GM12878 (cell line): Measurements from ENCODE around the gene ALPK1. TPM values are rescaled to one million over a fixed set of nuclear protein-coding genes. Genes with fewer than 3 reads are reported as not detected.
A peak's percentile ranks its signal among the peaks of the same experiment; 100 is the strongest.

ENCODE experiments used
- ATAC-seq: fragments of 200-7000 bp; cut with Tn5 transposase; 3 replicates; pipeline ENCODE4 v1.9.1; 2020; ENCODE audit warnings: mild to moderate bottlenecking, moderate library complexity
- BruUV-seq: library from RNA; stranded (reverse); fragments of 400-500 nt; replicated peaks from 2 replicates; lab custom pipeline; 2021; lab: Mats Ljungman, UMichigan
- CTCF ChIA-PET: fragments of 300-600 bp; sonication (Branson Sonifier 250); formaldehyde crosslinking; extraction: SDS; loops from one replicate; lab custom pipeline; 2021; ENCODE audit warnings: inconsistent platforms; lab: Yijun Ruan, JAX
- POLR2A ChIA-PET: fragments of 350-600 bp; formaldehyde crosslinking; extraction: SDS; loops from one replicate; lab custom pipeline; 2021; ENCODE audit warnings: inconsistent platforms; lab: Charles Lee
- RAD21 ChIA-PET: fragments of 300-600 bp; sonication (Branson Sonifier 250); formaldehyde crosslinking; loops from one replicate; lab custom pipeline; 2023; ENCODE audit warnings: antibody characterized with exemption; ENCODE audit not compliant: unreplicated experiment; lab: Charles Lee
- SMC1A ChIA-PET: fragments of 300-600 bp; sonication (Branson Sonifier 250); formaldehyde crosslinking; loops from one replicate; lab custom pipeline; 2023; ENCODE audit not compliant: unreplicated experiment, uncharacterized antibody; lab: Charles Lee
- DNase-seq: peaks from one replicate; pipeline ENCODE4 v3.0.0-alpha.2; 2011; ENCODE audit warnings: low read depth, low spot score
- FAIRE-seq: peaks from 3 replicates; lab custom pipeline; 2011; peaks lifted over from hg19 to GRCh38; lab: Jason Lieb, UNC
- H2AFZ ChIP-seq: 2 replicates; pipeline ENCODE4 v1.6.0; 2011; ENCODE audit warnings: low read depth, low read length, control low read depth; ENCODE audit not compliant: control insufficient read depth
- H3K27ac ChIP-seq: 2 replicates; pipeline ENCODE4 v1.5.1; 2011; ENCODE audit warnings: control low read depth; ENCODE audit not compliant: control insufficient read depth, insufficient read depth
- H3K27me3 ChIP-seq, 2 experiments: replicated peaks in 1 of 2; 2 replicates each; pipeline versions ENCODE4 v1.6.0 to v1.6.1; 2011; ENCODE audit warnings: low read length in 1 of 2; ENCODE audit not compliant: control insufficient read depth in 2 of 2, insufficient read depth in 2 of 2
- H3K36me3 ChIP-seq, 2 experiments: 2 replicates each; pipeline ENCODE4 v1.5.1; 2011; ENCODE audit warnings: low read length in 1 of 2; ENCODE audit not compliant: control insufficient read depth in 2 of 2, insufficient read depth in 2 of 2
- H3K4me1 ChIP-seq: 2 replicates; pipeline ENCODE4 v1.6.1; 2011; ENCODE audit warnings: mild to moderate bottlenecking, low read length, moderate library complexity, mixed read lengths; ENCODE audit not compliant: control insufficient read depth, insufficient read depth
- H3K4me2 ChIP-seq: 2 replicates; pipeline ENCODE4 v1.6.0; 2011; ENCODE audit warnings: control low read depth; ENCODE audit not compliant: control insufficient read depth, insufficient read depth
- H3K4me3 ChIP-seq: fragments of 200-600 bp; sonication (generic); 2 replicates; pipeline ENCODE4 v1.5.1; 2016
- H3K79me2 ChIP-seq: 2 replicates; pipeline ENCODE4 v1.6.0; 2011; ENCODE audit warnings: low read length; ENCODE audit not compliant: control insufficient read depth, insufficient read depth
- H3K9ac ChIP-seq: 2 replicates; pipeline ENCODE4 v1.8.0; 2011; ENCODE audit warnings: low read length, control low read depth, mixed read lengths; ENCODE audit not compliant: control insufficient read depth, insufficient read depth
- H3K9me3 ChIP-seq: replicated peaks from 3 replicates; pipeline ENCODE4 v1.5.1; 2011; ENCODE audit warnings: mild to moderate bottlenecking, low read length; ENCODE audit not compliant: control insufficient read depth, insufficient read depth
- H4K20me1 ChIP-seq: 2 replicates; pipeline ENCODE4 v1.6.0; 2011; ENCODE audit not compliant: control insufficient read depth, insufficient read depth
- CEBPB ChIP-seq, 2 experiments: fragments of 150-350 bp in 1 of 2; IDR thresholded peaks; 2 replicates each; pipeline ENCODE4 v1.6.1; 2012 to 2014; ENCODE audit warnings: low read depth in 2 of 2, low read length in 2 of 2, borderline replicate concordance in 1 of 2, inconsistent platforms in 1 of 2
- HCFC1 ChIP-seq: fragments of 150-350 bp; IDR thresholded peaks from 2 replicates; pipeline ENCODE4 v1.6.1; 2014; ENCODE audit warnings: low read length
- IRF4 ChIP-seq: IDR thresholded peaks from 2 replicates; pipeline ENCODE4 v1.6.1; 2011; ENCODE audit warnings: low read depth, low read length
- JUNB ChIP-seq: IDR thresholded peaks from 2 replicates; pipeline ENCODE4 v1.6.1; 2016; ENCODE audit warnings: antibody characterized with exemption, mild to moderate bottlenecking
- KLF5 ChIP-seq: fragments of 450-650 bp; IDR thresholded peaks from 2 replicates; pipeline ENCODE4 v1.6.1; 2014; ENCODE audit warnings: mild to moderate bottlenecking; ENCODE audit not compliant: partially characterized antibody
- MEF2B ChIP-seq: fragments of 450-650 bp; IDR thresholded peaks from 2 replicates; pipeline ENCODE4 v1.6.1; 2018; ENCODE audit warnings: mild to moderate bottlenecking, moderate library complexity; ENCODE audit not compliant: partially characterized antibody, poor library complexity, severe bottlenecking
- WGBS: methylation state at CpG from one replicate; pipeline ENCODE4 v1.1.6; 2016; ENCODE audit warnings: low lambda C conversion rate; ENCODE audit not compliant: insufficient replicate concordance, insufficient coverage; ENCODE audit errors: missing lambda C conversion rate; 5-methylcytosine and 5-hydroxymethylcytosine counted together
- in situ Hi-C: fragments of 300-500 bp; cut with MboI; formaldehyde crosslinking; loops from 9 replicates; pipeline ENCODE4 v1.14.3; 2018; ENCODE audit warnings: mixed read lengths
- intact Hi-C: fragments of 100-400 bp; cut with micrococcal nuclease; formaldehyde crosslinking; loops from one replicate; pipeline ENCODE4 v1.14.2; 2022; ENCODE audit not compliant: unreplicated experiment
- polyA plus RNA-seq, 11 experiments: library from polyadenylated mRNA; depleted of rRNA in 4 of 11; unstranded in 6 of 11; stranded (reverse) in 5 of 11; fragments of >200 nt; fragmentation: Nextera tagmentation in 4 of 11; fragmentation: Illumina TruSeq in 1 of 11; extraction: Ambion mirVana in 4 of 11; extraction: Trizol in 1 of 11; gene quantifications; 1 replicate in 1 of 11; 2 replicates in 10 of 11; pipeline versions ENCODE4 v1.2.1 to v1.2.3, GENCODE V29; 2011 to 2016; ENCODE audit warnings: inconsistent platforms in 2 of 11, missing spikeins in 2 of 11, low read depth in 1 of 11
- total RNA-seq, 4 experiments: library from RNA; depleted of rRNA in 3 of 4; stranded (reverse); fragments of >200 nt in 3 of 4; fragmentation: Illumina TruSeq in 1 of 4; extraction: Trizol in 1 of 4; gene quantifications; 2 replicates each; pipeline versions ENCODE4 v1.2.1 to v1.2.3, GENCODE V29; 2013 to 2021
- TF ChIP-seq, protein P1 (sequence below): IDR thresholded peaks from 2 replicates; pipeline ENCODE4 v1.6.1; 2012; ENCODE audit warnings: low read length, inconsistent platforms
- TF ChIP-seq, protein P2 (sequence below): fragments of 150-350 bp; IDR thresholded peaks from 2 replicates; pipeline ENCODE4 v1.6.1; 2016; ENCODE audit warnings: low read depth, low read length
- TF ChIP-seq, protein P3 (sequence below): fragments of 450-650 bp; IDR thresholded peaks from 2 replicates; pipeline ENCODE4 v1.6.1; 2018; ENCODE audit warnings: borderline replicate concordance, mild to moderate bottlenecking; ENCODE audit not compliant: partially characterized antibody

Gene ALPK1
- total and polyA plus RNA-seq, 10 of the 15 experiments (the other 5 are each of a cell fraction or from before 2014, with no cell fraction given): 8.5 to 32.3 (median 22.6) TPM

DNA sequence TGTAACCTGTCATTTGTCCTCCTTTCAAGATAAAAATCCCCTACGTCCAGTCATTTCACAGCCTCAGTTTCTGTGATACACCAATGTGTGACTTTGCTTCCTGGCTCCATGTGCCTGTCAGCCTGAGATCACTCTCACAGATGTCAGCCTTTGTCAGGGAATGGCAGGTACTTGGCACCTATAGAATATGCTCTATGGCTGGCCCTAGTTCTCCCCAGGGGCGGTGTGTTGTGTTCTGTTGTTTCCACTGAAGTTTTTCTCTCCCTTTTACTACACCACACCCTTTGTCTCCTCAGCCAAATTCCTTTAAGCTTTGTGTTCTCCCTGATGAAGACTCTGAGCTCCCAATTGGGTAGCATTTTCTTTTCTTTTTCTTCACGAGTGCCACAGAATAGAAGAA, 81.7 kb downstream of the ALPK1 start:
- ATAC-seq (peak; percentile 38), FAIRE-seq (no peak), DNase-seq (no peak)
- no peaks in the 10 kb centered on the region for H4K20me1 ChIP-seq
- SMC1A ChIA-PET: interaction anchor here (1.1 kb wide), 1 partner anchor 9 kb away, joined by 4 read pairs; no protein-coding TSS in a partner anchor
- H2AFZ ChIP-seq: no peak overlapping the region
- no peaks in the 10 kb centered on the region for H3K27me3 ChIP-seq
- BruUV-seq: no TSS peak
- POLR2A ChIA-PET: no interaction called here
- TF ChIP-seq HCFC1 (no peak), JUNB (peak; percentile 14; the same call in 1 of the 2 replicates)
- TF ChIP-seq, protein P1, sequence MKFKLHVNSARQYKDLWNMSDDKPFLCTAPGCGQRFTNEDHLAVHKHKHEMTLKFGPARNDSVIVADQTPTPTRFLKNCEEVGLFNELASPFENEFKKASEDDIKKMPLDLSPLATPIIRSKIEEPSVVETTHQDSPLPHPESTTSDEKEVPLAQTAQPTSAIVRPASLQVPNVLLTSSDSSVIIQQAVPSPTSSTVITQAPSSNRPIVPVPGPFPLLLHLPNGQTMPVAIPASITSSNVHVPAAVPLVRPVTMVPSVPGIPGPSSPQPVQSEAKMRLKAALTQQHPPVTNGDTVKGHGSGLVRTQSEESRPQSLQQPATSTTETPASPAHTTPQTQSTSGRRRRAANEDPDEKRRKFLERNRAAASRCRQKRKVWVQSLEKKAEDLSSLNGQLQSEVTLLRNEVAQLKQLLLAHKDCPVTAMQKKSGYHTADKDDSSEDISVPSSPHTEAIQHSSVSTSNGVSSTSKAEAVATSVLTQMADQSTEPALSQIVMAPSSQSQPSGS: no peak
- 0 out of 2 replicates have a peak, but pooled peaks cover 4% of the 10 kb centered on the region for H3K4me1 ChIP-seq
- no peak overlapping the region for H3K4me3 ChIP-seq
- RAD21 ChIA-PET: no interaction called here
- no peak overlapping the region for H3K9ac ChIP-seq
- intact Hi-C loops (no loop called here), in situ Hi-C loops (no loop called here)
- WGBS: 93% methylated on average over 3 of the region's 3 CpGs
- H3K27ac ChIP-seq: no peak overlapping the region
- no peaks in the 10 kb centered on the region for H3K79me2 ChIP-seq
- H3K4me2 ChIP-seq: no peak overlapping the region
- CTCF ChIA-PET: no interaction called here
- H3K9me3 ChIP-seq: no peaks in the 10 kb centered on the region
- H3K36me3 ChIP-seq: no peaks in the 10 kb centered on the region

DNA sequence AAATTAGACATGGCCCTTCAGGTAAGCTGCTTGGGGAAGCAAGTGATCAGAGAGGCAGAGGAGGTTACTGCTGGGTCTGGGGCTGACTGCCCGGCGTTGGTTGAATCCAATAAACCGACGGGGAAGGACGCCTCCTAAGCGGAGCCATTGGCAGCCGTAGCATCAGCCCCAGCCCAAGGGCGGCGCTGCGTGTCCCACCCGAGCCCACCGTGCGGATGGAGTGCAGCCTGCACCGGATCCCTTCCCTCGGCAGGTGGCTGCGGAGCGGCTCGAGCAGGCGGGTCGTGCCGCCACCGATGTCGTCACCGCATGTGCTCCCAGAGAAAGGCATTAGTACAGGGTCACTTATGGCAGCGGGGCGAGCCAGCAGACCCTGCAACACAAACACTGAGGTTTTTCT, 82.1 kb downstream of the ALPK1 start:
- H3K79me2 ChIP-seq: no peaks in the 10 kb centered on the region
- H3K9ac ChIP-seq: no peak overlapping the region
- no peaks in the 10 kb centered on the region for H3K9me3 ChIP-seq
- no peak for ATAC-seq
- DNase-seq: no peak
- H3K4me3 ChIP-seq: no peak overlapping the region
- no peak overlapping the region for H3K27ac ChIP-seq
- H4K20me1 ChIP-seq: no peaks in the 10 kb centered on the region
- in situ Hi-C loops: no loop called here
- H3K4me1 ChIP-seq: 0 out of 2 replicates have a peak, but pooled peaks cover 4% of the 10 kb centered on the region
- no peak overlapping the region for H2AFZ ChIP-seq
- H3K36me3 ChIP-seq: no peaks in the 10 kb centered on the region
- no TSS peak for BruUV-seq
- no peak for FAIRE-seq
- 94% methylated on average over 13 of the region's 26 CpGs for WGBS
- SMC1A ChIA-PET: interaction anchor here (1.1 kb wide), 1 partner anchor 9 kb away, joined by 4 read pairs; no protein-coding TSS in a partner anchor
- H3K27me3 ChIP-seq: no peaks in the 10 kb centered on the region
- RAD21 ChIA-PET: no interaction called here
- CTCF ChIA-PET: interaction anchor here (1.2 kb wide), 1 partner anchor 280 kb away, joined by 5 read pairs; no protein-coding TSS in a partner anchor
- H3K4me2 ChIP-seq: no peak overlapping the region
- POLR2A ChIA-PET: no interaction called here
- intact Hi-C loops: no loop called here
- TF ChIP-seq, protein P2, sequence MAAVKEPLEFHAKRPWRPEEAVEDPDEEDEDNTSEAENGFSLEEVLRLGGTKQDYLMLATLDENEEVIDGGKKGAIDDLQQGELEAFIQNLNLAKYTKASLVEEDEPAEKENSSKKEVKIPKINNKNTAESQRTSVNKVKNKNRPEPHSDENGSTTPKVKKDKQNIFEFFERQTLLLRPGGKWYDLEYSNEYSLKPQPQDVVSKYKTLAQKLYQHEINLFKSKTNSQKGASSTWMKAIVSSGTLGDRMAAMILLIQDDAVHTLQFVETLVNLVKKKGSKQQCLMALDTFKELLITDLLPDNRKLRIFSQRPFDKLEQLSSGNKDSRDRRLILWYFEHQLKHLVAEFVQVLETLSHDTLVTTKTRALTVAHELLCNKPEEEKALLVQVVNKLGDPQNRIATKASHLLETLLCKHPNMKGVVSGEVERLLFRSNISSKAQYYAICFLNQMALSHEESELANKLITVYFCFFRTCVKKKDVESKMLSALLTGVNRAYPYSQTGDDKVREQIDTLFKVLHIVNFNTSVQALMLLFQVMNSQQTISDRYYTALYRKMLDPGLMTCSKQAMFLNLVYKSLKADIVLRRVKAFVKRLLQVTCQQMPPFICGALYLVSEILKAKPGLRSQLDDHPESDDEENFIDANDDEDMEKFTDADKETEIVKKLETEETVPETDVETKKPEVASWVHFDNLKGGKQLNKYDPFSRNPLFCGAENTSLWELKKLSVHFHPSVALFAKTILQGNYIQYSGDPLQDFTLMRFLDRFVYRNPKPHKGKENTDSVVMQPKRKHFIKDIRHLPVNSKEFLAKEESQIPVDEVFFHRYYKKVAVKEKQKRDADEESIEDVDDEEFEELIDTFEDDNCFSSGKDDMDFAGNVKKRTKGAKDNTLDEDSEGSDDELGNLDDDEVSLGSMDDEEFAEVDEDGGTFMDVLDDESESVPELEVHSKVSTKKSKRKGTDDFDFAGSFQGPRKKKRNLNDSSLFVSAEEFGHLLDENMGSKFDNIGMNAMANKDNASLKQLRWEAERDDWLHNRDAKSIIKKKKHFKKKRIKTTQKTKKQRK: no peak
- TF ChIP-seq CEBPB (IDR thresholded peaks at IDR 0.05; ENCODE audit: borderline replicate concordance in 1 of 2, low read depth in 2 of 2, low read length in 2 of 2) (no peak), MEF2B (no peak), IRF4 (no peak), KLF5 (no peak)
- TF ChIP-seq, protein P3, sequence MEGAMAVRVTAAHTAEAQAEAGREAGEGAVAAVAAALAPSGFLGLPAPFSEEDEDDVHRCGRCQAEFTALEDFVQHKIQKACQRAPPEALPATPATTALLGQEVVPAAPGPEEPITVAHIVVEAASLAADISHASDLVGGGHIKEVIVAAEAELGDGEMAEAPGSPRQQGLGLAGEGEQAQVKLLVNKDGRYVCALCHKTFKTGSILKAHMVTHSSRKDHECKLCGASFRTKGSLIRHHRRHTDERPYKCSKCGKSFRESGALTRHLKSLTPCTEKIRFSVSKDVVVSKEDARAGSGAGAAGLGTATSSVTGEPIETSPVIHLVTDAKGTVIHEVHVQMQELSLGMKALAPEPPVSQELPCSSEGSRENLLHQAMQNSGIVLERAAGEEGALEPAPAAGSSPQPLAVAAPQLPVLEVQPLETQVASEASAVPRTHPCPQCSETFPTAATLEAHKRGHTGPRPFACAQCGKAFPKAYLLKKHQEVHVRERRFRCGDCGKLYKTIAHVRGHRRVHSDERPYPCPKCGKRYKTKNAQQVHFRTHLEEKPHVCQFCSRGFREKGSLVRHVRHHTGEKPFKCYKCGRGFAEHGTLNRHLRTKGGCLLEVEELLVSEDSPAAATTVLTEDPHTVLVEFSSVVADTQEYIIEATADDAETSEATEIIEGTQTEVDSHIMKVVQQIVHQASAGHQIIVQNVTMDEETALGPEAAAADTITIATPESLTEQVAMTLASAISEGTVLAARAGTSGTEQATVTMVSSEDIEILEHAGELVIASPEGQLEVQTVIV: no peak
